GM12801 (cell line): ENCODE data around the gene AUTS2.

Experiments
- CTCF ChIP-seq: IDR thresholded peaks from one replicate; pipeline ENCODE4 v1.5.1; 2011; ENCODE audit warnings: control low read depth; ENCODE audit not compliant: insufficient read length; ENCODE audit errors: extremely low read depth

AUTS2 gene

GRCh38 chr7:70356787-70357328, 758.6 kb downstream of the AUTS2 start:
- no peak for TF ChIP-seq CTCF

- TF ChIP-seq CTCF: no peak
These were observed 762.3 kb downstream of the AUTS2 start for GRCh38 chr7:70360557-70360956.

- no peak for TF ChIP-seq CTCF
These were observed 763.5 kb downstream of the AUTS2 start for GRCh38 chr7:70361821-70362220.

GRCh38 chr7:70371652-70372051, 773.4 kb downstream of the AUTS2 start:
- TF ChIP-seq CTCF: no peak

- no peak for TF ChIP-seq CTCF
These were observed 774.7 kb downstream of the AUTS2 start for GRCh38 chr7:70372768-70373515.

- no peak for TF ChIP-seq CTCF
These were observed 776.7 kb downstream of the AUTS2 start for GRCh38 chr7:70374772-70375533.

GRCh38 chr7:70376561-70377031, 778.3 kb downstream of the AUTS2 start:
- no peak for TF ChIP-seq CTCF
